Measurements from ENCODE around the gene ANKRD55. TPM values are rescaled to one million over a fixed set of nuclear protein-coding genes. Genes with fewer than 3 reads are reported as not detected.
A peak's percentile ranks its signal among the peaks of the same experiment; 100 is the strongest.

ANKRD55 gene
- total RNA-seq, 4 donors from 2014 or later: not detected

DNA sequence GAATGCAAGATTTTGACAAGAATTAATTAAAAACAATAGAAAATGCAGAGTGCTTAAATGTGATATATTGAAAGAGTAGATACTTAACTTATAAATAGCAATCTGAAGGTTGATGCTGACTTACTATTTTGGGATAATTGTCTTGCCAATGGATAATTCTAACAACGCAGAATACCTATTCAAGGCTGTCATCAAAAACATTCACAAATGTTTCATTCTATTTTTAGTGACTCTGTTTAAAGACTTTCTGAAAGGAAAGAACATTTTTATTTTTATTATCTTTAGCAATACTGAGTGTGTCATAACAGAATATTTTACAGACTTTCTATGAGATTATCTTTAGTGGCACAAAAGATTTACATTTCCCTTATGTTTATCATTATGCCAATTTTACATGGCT lies 38.1 kb downstream of the ANKRD55 start:
- H3K27ac ChIP-seq: no peak overlapping the region

DNA sequence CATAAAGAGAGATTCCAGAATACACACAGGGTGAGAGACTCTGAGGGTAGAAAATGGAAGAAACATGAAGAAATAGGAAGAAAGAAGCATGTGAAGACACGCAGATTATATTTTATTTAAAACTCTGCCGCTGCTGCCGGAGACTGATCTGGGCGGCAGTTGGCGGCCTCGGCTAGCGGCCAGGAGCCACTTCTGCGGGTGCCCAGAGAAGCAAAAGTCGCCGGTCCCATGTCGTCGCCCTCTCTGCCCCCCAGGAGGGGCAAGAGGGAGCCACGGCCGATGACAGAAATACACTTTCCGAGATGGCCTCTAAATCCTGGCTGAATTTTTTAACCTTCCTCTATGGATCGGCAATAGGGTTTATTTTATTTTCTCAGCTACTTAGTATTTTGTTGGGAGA lies 40.9 kb downstream of the ANKRD55 start:
- H3K27me3 ChIP-seq: no peaks in the 10 kb centered on the region
- H3K4me1 ChIP-seq: no peaks in the 10 kb centered on the region
- H3K9me3 ChIP-seq: no peaks in the 10 kb centered on the region
- TF ChIP-seq, protein P1, sequence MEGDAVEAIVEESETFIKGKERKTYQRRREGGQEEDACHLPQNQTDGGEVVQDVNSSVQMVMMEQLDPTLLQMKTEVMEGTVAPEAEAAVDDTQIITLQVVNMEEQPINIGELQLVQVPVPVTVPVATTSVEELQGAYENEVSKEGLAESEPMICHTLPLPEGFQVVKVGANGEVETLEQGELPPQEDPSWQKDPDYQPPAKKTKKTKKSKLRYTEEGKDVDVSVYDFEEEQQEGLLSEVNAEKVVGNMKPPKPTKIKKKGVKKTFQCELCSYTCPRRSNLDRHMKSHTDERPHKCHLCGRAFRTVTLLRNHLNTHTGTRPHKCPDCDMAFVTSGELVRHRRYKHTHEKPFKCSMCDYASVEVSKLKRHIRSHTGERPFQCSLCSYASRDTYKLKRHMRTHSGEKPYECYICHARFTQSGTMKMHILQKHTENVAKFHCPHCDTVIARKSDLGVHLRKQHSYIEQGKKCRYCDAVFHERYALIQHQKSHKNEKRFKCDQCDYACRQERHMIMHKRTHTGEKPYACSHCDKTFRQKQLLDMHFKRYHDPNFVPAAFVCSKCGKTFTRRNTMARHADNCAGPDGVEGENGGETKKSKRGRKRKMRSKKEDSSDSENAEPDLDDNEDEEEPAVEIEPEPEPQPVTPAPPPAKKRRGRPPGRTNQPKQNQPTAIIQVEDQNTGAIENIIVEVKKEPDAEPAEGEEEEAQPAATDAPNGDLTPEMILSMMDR (IDR thresholded peaks at IDR 0.05): no peak
- TF ChIP-seq EP300 (IDR thresholded peaks at IDR 0.05): no peak
- no peak for TF ChIP-seq POLR2A (IDR thresholded peaks at IDR 0.05)
- H3K36me3 ChIP-seq: no peaks in the 10 kb centered on the region
- no peak for DNase-seq (ENCODE audit: low spot score in 2 of 2)
- H3K4me3 ChIP-seq: no peak overlapping the region
- H3K27ac ChIP-seq: no peak overlapping the region
- WGBS, 2 donors: 93 to 95% methylated on average over 16 of the region's 16 CpGs

More for the DNA sequence above, 38.1 kb downstream of the ANKRD55 start:
- WGBS, 2 donors: 45 to 74% methylated on average over 1 of the region's 1 CpG
- no peaks in the 10 kb centered on the region for H3K9me3 ChIP-seq
- no peak for TF ChIP-seq EP300 (IDR thresholded peaks at IDR 0.05)
- TF ChIP-seq POLR2A (IDR thresholded peaks at IDR 0.05): no peak
- TF ChIP-seq, protein P1 (IDR thresholded peaks at IDR 0.05): no peak
- H3K4me3 ChIP-seq: no peak overlapping the region
- H3K36me3 ChIP-seq: no peaks in the 10 kb centered on the region
- DNase-seq (ENCODE audit: low spot score in 2 of 2): no peak
- no peaks in the 10 kb centered on the region for H3K27me3 ChIP-seq
- no peaks in the 10 kb centered on the region for H3K4me1 ChIP-seq

DNA sequence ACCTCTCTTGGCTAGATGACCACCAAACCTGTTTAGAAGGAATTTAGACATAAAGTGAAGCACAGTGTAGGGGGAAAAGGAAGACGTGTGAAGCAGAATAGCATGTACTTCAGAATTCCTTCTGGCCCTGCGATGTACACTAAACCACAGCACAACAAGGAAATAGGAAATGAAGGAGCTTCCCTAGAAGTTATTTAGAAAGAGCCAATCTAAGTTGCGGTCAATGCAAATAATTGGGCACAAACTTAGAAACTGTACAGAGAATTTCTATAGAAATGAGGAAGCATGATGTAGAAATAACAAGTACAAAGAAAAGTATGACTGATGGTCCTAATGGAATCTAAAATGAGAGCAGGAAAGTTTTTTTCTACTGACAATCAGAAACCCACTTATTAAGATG lies 41.5 kb downstream of the ANKRD55 start:
- WGBS, 2 donors: 84% methylated on average over 3 of the region's 3 CpGs
- no peak for DNase-seq (ENCODE audit: low spot score in 2 of 2)
- H3K27me3 ChIP-seq: no peaks in the 10 kb centered on the region
- TF ChIP-seq, protein P1 (IDR thresholded peaks at IDR 0.05): no peak
- H3K36me3 ChIP-seq: no peaks in the 10 kb centered on the region
- H3K9me3 ChIP-seq: no peaks in the 10 kb centered on the region
- H3K27ac ChIP-seq: no peak overlapping the region
- H3K4me3 ChIP-seq: no peak overlapping the region
- H3K4me1 ChIP-seq: no peaks in the 10 kb centered on the region

DNA sequence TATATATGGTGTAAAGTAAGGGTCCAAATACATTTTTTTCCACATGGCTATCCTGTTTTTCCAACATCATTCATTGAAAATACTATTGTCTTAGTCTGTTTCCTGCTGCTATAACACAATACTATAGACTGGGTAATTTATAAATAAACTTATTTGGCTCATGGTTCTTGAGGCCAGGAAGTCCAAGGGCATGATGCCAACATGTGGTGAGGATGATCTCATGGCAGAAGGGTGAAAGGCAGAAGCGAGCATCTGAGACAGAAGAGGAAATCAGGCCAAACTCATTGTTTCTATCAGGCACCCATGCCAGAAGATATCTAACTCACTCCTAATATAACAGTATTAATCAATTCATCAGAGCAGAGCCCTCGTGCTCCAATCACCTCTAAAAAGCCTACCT lies 42.6 kb downstream of the ANKRD55 start:
- 57 to 62% methylated on average over 2 of the region's 2 CpGs for WGBS, 2 donors
- Histone ChIP-seq H3K4me1 (no peaks in the 10 kb centered on the region), H3K4me3 (no peak overlapping the region), H3K36me3 (no peaks in the 10 kb centered on the region), H3K9me3 (no peaks in the 10 kb centered on the region), H3K27me3 (no peaks in the 10 kb centered on the region), H3K27ac (no peak overlapping the region)
- TF ChIP-seq EP300 (IDR thresholded peaks at IDR 0.05) (peak in 1 of 2 donors; percentile 56), POLR2A (IDR thresholded peaks at IDR 0.05) (no peak)
- TF ChIP-seq, protein P1 (IDR thresholded peaks at IDR 0.05): no peak
- DNase-seq (ENCODE audit: low spot score in 2 of 2): peak in 1 of 2 donors; percentile 62

DNA sequence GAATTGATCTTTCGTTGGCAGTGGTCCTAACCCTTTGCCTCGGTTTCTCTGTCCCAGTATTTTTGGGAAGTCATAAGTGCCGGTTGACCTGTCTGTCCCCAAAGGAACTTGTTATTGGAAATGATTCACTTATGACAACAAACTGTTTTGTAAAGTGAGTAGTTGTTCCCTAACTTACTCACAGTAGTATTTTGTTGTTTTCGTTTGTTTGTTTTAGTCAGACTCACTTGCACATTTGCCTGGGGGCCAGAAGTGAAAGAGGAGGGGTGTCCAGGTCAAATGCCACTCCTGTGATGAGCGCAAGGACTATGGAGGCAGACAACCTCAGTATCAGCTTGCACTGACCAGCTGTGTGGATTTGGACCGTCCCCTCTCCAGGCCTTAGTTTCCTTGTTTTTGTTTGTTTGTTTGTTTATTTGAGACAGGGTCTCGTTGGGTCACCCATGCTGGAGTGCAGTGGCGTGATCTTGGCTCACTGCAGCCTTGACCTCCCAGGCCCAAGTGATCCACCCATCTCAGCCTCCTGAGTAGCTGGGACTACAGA lies 47.3 kb downstream of the ANKRD55 start:
- Histone ChIP-seq H3K27me3 (no peaks in the 10 kb centered on the region), H3K4me3 (no peak overlapping the region), H3K9me3 (no peaks in the 10 kb centered on the region), H3K36me3 (no peaks in the 10 kb centered on the region), H3K4me1 (no peaks in the 10 kb centered on the region), H3K27ac (no peak overlapping the region)
- no peak for DNase-seq (ENCODE audit: low spot score in 2 of 2)
- 77 to 78% methylated on average over 8 of the region's 8 CpGs for WGBS, 2 donors
- TF ChIP-seq, protein P1 (IDR thresholded peaks at IDR 0.05): no peak
- no peak for TF ChIP-seq POLR2A (IDR thresholded peaks at IDR 0.05)
- no peak for TF ChIP-seq EP300 (IDR thresholded peaks at IDR 0.05)

Data from tibial nerve (tissue), 4 donors.